Ectodermal cell (in vitro differentiated cells): ENCODE results near the gene BABAM2.

ENCODE experiments used
- H3K27ac ChIP-seq: 2 replicates; pipeline ENCODE4 v1.7.0; 2013; ENCODE audit warnings: mild to moderate bottlenecking, low read depth, low read length; ENCODE audit not compliant: insufficient read depth, poor library complexity, severe bottlenecking
- H3K27me3 ChIP-seq: 2 replicates; pipeline ENCODE4 v1.7.0; 2013; ENCODE audit warnings: mild to moderate bottlenecking, low read length; ENCODE audit not compliant: insufficient read depth, control insufficient read depth, poor library complexity, severe bottlenecking
- H3K36me3 ChIP-seq: one replicate; pipeline ENCODE4 v1.7.0; 2013; ENCODE audit warnings: low read length; ENCODE audit not compliant: control insufficient read depth, insufficient read depth
- H3K4me1 ChIP-seq: one replicate; pipeline ENCODE4 v1.7.0; 2013; ENCODE audit warnings: low read length; ENCODE audit not compliant: control insufficient read depth, insufficient read depth
- H3K4me3 ChIP-seq: 2 replicates; pipeline ENCODE4 v1.7.0; 2013; ENCODE audit warnings: low read depth, low read length, control low read depth; ENCODE audit not compliant: insufficient read depth
- H3K9me3 ChIP-seq: 2 replicates; pipeline ENCODE4 v1.7.0; 2013; ENCODE audit warnings: mild to moderate bottlenecking, low read length, moderate library complexity; ENCODE audit not compliant: control insufficient read depth
- WGBS, 2 experiments: methylation state at CpG; one replicate each; pipeline ENCODE4 v1.1.7; 2013; ENCODE audit warnings: missing lambda C conversion rate in 2 of 2; 5-methylcytosine and 5-hydroxymethylcytosine counted together

BABAM2 gene

DNA sequence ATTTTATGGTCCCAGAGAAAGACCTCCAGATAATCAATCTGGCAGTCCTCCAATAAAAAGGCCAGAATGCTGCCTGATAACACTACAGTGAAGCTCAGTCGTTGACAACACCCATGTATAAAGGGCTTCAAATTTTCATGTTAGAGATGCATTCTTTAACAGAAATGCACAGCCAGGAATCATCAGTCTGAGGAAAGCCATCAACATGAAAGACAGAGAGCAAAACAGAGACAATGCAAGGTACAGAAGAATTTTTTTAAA lies 13.8 kb downstream of the BABAM2 start:
- WGBS, 2 experiments, result 90 to 94% methylated on average over 1 of the region's 1 CpG
- Histone ChIP-seq H3K9me3 (no peaks in the 10 kb centered on the region), H3K4me1 (no peaks in the 10 kb centered on the region), H3K27ac (no peak overlapping the region), H3K27me3 (no peaks in the 10 kb centered on the region), H3K36me3 (no peaks in the 10 kb centered on the region), H3K4me3 (no peak overlapping the region)

DNA sequence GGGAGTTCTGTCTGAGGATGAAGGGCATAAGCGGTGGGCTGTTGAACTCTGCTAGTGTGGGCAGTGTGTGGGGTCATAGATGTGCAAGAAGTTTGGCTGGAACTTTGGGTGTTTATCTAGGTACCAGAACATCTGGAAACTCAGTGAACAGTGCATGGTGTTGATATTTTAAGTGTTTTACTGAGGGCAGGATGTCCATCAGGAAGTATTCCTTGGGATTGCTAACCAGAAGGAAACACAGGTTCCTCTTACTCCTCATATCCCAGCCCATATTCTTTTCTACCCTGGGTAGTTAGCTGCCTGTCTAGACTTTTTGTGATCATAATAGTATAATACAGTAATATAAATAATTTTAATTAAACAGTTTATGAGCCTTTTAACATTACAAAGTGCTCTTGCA lies 15.5 kb downstream of the BABAM2 start:
- Histone ChIP-seq H3K36me3 (no peaks in the 10 kb centered on the region), H3K27me3 (no peaks in the 10 kb centered on the region), H3K4me3 (no peak overlapping the region), H3K9me3 (no peaks in the 10 kb centered on the region), H3K27ac (no peak overlapping the region), H3K4me1 (no peaks in the 10 kb centered on the region)
- WGBS, 2 experiments, result 97 to 100% methylated on average over 1 of the region's 1 CpG

DNA sequence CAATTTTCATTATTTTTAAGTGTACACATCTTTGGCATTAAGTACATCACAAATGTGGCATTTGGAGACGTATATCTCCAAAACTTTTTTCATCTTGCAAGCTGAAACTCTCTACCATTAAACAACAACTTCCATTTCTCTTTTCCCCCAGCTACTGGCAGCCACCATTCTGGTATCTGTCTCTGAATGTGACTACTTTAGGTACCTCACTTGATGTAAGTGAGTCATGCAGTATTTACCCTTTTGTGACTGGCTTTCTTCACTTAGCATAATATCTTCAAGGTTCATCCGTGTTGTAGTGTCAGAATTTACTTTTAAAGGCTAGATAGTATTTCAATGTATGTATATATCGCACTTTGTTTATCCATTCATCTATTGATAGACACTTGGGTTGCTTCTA lies 17.0 kb downstream of the BABAM2 start:
- no peak overlapping the region for H3K4me3 ChIP-seq
- WGBS, 2 experiments, result 65 to 92% methylated on average over 1 to 3 of the region's 3 CpGs
- H3K27ac ChIP-seq, result no peak overlapping the region
- H3K36me3 ChIP-seq, result no peaks in the 10 kb centered on the region
- no peaks in the 10 kb centered on the region for H3K27me3 ChIP-seq
- H3K4me1 ChIP-seq, result peaks cover 4% of the 10 kb centered on the region
- no peaks in the 10 kb centered on the region for H3K9me3 ChIP-seq

DNA sequence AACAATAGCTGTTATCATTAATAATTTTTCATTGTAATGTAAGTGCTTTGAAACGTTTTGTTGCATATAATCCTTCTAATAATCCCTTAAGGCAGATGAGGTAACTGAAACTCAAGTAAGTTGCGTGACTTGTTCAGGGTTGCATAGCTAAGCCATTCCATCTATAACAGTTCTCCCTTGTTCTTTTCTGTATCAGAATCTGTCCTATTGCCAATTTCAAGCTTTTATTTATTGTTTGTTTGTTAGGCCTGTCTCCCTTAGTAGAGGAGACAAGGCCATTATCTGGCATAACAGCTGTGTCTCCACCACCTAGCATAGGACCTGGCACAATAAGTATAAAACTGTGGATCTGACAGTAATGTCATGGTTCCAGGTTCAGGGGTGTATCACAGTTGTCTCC lies 19.4 kb downstream of the BABAM2 start:
- H3K9me3 ChIP-seq, result no peaks in the 10 kb centered on the region
- no peaks in the 10 kb centered on the region for H3K36me3 ChIP-seq
- H3K4me1 ChIP-seq, result peaks cover 4% of the 10 kb centered on the region
- H3K27me3 ChIP-seq, result no peaks in the 10 kb centered on the region
- WGBS, 2 experiments, result 79 to 100% methylated on average over 1 to 2 of the region's 2 CpGs
- H3K27ac ChIP-seq, result no peak overlapping the region
- H3K4me3 ChIP-seq, result no peak overlapping the region

DNA sequence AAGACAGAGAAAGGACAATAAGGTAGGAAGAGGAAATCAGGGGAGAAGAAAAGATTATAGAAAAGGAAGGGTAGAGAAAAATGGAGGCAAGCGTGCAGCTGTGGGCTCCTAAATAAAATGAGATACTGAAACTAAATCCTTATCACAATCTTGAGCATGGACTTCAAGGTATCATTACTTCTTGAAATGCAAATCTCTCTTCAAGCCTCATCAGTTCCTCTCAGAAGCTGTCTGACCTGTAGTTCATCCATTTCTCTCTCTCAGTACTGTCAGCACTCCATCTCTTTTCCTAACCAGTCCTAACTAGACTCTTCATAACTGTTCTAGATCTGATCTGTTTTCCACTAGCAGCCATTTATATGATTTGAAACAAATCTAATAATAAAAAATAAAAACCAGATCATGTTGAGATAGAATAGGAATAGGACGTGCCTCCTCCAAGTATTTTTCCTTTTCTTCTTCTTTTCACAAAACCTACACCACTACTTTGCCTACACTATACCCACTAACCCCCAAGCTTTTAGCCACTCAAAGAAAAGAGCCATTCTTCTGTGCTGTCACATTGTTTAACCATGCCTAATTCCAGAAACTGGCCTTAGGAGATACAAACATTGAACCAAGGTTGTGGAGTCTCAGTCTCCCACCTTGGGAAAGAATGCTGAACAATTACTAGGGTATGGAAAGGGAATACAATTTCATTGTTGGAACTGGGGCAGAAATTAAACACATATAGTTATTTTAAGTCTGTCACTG lies 21.1 kb downstream of the BABAM2 start:
- H3K27me3 ChIP-seq, result no peaks in the 10 kb centered on the region
- H3K36me3 ChIP-seq, result no peaks in the 10 kb centered on the region
- H3K4me1 ChIP-seq, result peaks cover 4% of the 10 kb centered on the region
- H3K27ac ChIP-seq, result no peak overlapping the region
- no peaks in the 10 kb centered on the region for H3K9me3 ChIP-seq
- H3K4me3 ChIP-seq, result no peak overlapping the region
- WGBS, 2 experiments, result 84 to 90% methylated on average over 2 of the region's 2 CpGs

DNA sequence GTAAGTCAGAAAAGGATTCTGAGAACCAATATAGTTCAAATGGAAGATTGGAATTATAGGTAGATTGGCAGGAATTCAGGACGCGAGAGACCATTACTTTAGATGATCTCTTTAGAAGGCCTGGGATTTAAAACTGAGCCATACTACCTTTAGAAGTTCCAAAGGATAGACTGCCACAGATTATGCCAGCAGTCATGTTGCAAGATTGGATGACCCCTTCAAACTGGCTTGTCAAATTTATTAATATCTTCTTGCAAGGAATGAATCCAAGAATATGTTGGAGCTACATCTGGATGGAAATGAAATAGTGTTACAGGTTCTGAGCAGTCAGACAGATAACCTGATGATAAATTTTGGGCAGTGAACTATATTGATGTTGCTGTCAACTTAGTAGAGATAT lies 22.0 kb downstream of the BABAM2 start:
- H3K4me3 ChIP-seq, result no peak overlapping the region
- no peak overlapping the region for H3K27ac ChIP-seq
- H3K36me3 ChIP-seq, result no peaks in the 10 kb centered on the region
- no peaks in the 10 kb centered on the region for H3K9me3 ChIP-seq
- WGBS, 2 experiments, result 91 to 97% methylated on average over 2 of the region's 2 CpGs
- no peaks in the 10 kb centered on the region for H3K27me3 ChIP-seq
- H3K4me1 ChIP-seq, result peaks cover 4% of the 10 kb centered on the region

DNA sequence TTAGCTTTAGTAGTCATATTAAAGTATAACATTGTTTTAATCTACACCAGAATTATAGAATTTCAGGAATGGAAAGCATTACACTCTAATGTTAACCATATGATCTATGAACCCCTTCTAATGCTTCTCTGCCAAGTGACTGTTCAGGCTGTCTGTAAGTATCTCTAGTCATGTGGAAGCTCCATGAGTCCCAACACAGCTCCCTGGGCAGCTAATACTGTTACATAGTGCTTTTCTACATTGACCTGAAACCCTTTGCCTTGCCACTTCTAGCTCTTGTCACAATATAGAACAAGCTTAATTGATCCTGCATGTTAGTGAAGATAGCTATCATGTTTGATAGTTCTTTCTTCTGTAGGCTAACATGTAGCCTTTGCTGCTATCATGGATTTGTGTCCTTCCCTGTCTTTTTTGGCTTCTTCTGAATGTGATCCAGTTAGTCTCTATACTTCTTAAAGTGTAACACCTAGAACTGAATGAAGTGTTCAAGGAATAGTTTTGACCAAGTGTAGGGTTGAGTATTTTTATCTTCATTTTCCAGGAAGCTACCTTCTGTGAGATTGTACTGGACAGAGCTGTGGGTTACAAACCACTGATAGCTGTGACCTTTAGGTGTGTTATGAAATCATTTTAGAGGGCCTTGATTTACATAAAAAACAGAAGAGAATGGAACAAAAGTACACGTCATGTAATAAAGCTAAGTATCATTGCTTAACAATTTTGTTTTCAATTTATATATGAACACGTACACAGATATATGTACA lies 23.7 kb downstream of the BABAM2 start:
- no peaks in the 10 kb centered on the region for H3K27me3 ChIP-seq
- H3K4me1 ChIP-seq, result peaks cover 4% of the 10 kb centered on the region
- H3K36me3 ChIP-seq, result no peaks in the 10 kb centered on the region
- no peak overlapping the region for H3K4me3 ChIP-seq
- 100% methylated on average over 1 of the region's 2 CpGs; no CpG with 5 or more reads in 1 of the 2 experiments for WGBS, 2 experiments
- no peaks in the 10 kb centered on the region for H3K9me3 ChIP-seq
- no peak overlapping the region for H3K27ac ChIP-seq

DNA sequence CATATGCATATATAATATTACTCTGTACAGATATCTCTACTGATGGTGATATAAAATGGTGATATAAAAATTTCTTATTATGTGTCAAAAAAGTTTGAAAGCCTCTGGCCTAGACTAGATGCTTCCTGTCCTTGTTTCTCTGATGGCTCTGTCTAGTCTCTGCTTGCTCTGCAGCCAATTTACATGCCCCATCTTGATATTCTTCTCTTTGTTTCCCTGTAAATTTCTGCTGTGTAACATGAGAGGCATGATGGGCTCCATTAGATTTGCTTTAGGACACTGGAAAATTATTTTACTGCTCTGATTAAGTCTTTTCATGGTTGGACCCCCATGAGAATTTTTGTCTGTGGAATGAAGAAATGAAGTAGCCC lies 24.3 kb downstream of the BABAM2 start:
- Histone ChIP-seq H3K27me3 (no peaks in the 10 kb centered on the region), H3K36me3 (no peaks in the 10 kb centered on the region), H3K4me1 (peaks cover 4% of the 10 kb centered on the region), H3K9me3 (no peaks in the 10 kb centered on the region), H3K27ac (no peak overlapping the region), H3K4me3 (no peak overlapping the region)

DNA sequence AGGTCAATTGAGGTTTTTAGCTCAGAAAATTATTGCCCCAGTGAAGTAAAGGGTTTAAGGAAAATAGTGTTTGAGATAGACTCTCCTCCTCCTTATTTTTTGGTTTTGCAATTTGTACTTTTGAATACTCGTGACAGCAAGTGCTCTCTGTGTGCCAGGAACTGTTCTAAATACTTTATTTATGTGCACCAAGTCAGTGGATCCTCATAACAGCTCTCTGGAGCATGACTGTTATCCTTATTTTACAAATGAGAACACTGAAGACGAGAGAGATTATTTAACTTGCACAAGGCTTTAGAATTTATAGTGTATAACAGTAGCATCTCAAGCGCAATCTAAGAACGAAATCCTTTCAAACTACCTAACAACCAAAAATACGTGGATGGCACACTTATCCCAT lies 24.7 kb downstream of the BABAM2 start:
- Histone ChIP-seq H3K27ac (no peak overlapping the region), H3K4me3 (no peak overlapping the region), H3K9me3 (no peaks in the 10 kb centered on the region), H3K4me1 (peaks cover 4% of the 10 kb centered on the region), H3K27me3 (no peaks in the 10 kb centered on the region), H3K36me3 (no peaks in the 10 kb centered on the region)
- WGBS, 2 experiments, result 67 to 80% methylated on average over 3 to 5 of the region's 5 CpGs

DNA sequence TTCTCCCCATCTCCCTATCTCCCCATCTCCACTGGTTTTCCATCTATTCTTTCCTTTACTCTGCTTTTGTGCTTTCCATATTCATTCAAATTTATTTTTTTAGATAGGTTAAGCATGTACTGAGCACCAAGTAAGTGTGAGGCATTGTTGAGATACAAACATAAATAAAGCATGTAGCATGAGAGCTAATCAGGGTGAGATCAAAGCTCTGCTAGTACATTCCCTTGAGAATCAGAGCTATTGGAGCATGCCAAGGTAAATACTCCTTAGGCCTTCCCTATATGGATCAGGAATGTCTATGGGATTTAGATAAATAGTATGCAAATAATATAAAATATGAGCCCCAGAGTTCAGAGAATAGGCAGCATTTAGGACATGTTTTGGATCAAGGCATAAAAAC lies 25.3 kb downstream of the BABAM2 start:
- Histone ChIP-seq H3K27ac (no peak overlapping the region), H3K4me1 (peaks cover 4% of the 10 kb centered on the region), H3K36me3 (no peaks in the 10 kb centered on the region), H3K9me3 (no peaks in the 10 kb centered on the region), H3K27me3 (no peaks in the 10 kb centered on the region), H3K4me3 (no peak overlapping the region)
